ENCODE results near the gene BRD8.
"Not testable (repeated sequence)": the region's sequence is repeated elsewhere in the genome, so short reads cannot be mapped to it uniquely, and the experiment has no call there.

BRD8 gene

DNA sequence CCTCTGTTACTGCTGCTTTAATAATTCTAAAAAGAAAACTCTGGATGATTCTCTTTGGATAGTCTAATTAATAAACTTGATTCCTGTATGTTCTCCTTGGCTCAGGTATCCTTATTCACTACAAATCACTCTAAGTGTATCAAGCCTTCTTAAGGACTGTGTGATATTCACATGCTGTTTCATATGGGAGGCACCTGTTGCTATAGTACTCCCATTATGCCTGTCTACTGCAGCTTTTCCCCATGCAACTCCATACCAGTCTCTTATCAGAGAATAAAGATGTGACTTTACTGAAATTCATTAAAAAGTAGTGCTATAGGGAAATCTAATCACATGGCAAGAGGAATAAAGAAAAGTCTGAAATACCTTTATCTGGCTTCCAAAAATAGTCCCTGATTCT is 14.7 kb downstream of the BRD8 start:
- DNase-seq (ENCODE audit: low spot score) = no peak

DNA sequence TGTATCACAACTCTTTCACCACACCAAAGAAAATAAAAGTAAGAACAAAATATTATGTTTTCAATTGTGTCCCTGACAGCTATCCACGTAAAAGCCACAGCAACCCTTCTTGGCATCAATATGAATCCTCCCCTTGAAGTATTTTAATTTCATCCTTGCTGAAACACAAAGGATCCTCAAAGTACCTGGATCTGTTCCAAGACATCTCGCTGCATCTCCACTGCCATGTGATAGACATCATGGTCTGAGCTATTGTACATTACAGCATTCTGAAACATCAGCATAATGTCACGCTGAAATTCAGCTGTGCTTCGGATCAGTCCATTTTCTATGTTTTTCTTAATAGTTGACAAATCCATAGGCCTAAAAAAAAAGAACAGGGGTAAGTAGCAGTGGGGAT is 17.7 kb downstream of the BRD8 start:
- DNase-seq (ENCODE audit: low spot score) = no peak

DNA sequence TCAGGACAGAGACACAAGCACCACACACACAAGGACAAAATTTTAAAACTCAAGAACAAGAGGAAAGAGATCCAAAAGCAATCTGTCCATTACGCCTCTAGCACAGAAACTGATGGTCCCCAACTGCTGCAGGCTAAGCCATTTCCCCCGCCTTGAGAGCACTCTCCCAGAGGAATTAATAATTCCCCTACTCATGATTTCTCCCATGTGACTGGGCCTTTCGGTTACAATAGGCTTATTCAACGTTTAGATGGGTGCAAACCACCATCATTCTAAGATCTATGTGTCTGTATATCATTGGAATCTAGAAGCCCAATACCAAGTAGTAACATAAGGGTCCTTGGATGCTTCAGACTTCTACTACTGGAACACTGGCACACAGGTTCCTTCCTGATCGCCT is 18.8 kb downstream of the BRD8 start:
- no peak for DNase-seq (ENCODE audit: low spot score)

DNA sequence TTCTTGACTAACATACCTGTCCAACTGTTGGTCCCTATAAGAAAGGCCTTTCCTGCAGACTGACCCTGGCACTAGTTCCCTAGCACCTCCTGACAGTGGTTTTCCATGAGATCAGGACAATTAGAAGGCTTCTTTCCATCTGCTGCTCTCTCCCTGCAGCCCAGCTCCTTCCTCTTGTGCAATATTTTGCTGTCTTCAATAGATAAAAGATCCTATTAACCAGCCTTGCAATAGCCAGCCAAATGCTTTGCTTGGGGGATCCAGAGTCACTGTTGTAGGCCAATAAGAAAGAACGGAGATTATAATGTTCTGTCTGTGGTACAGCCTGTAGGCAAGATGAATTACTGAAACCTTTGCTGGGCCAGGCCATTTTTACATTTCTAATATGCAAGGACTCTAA is 20.8 kb downstream of the BRD8 start:
- DNase-seq (ENCODE audit: low spot score) = no peak

DNA sequence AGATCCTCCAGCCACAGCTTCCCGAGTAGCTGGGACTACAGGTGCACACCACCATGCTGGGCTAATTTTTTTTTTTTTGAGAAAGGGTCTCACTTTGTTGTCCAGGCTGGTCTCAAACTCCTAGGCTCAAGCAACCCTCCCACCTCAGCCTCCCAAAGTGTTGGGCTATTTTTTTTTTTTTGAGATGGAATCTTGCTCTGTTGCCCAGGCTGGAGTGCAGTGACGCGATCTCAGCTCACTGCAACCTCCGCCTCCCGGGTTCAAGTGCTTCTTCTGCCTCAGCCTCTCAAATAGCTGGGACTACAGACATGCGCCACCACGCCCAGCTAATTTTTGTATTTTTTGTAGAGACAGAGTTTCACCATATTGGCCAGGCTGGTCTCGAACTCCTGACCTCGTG is 22.5 kb downstream of the BRD8 start:
- DNase-seq (ENCODE audit: low spot score) = not testable (repeated sequence)

DNA sequence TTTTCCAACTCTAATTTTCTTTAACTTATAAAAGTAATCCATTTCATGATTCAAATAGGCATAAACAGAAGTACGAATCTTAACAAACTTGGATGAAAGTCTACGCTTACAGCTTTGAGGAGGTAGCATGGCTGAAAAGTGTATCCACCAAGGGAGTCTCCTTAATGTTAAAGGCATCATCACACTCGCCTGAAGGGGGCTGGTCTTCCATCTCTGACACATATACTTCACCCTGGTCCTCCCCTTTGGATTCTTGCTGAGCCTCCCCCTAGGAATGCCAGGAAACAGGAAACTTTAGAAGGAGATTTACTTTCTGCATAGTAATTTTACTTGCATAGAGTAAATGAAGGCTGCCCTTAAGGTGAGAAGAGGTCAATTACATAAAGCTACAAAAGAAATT is 28.9 kb downstream of the BRD8 start:
- DNase-seq (ENCODE audit: low spot score) = no peak

DNA sequence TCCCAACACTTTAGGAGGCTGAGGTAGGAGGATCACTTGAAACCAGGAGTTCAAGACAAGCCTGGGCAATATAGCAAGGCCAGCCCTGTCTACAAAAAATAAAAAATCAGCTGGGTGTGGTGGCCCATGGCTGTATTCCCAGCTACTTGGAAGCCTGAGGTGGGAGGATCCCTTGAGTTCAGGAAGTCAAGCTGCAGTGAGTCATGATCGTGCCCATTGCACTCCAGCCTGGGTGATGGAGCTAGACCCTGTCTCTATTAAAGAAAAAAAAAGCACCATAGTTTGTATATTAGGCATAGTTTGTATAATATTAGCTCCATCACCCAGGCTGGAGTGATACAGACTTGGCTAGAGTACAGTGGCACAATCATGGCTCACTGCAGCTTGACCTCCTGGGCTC is 29.6 kb downstream of the BRD8 start:
- no peak for DNase-seq (ENCODE audit: low spot score)

DNA sequence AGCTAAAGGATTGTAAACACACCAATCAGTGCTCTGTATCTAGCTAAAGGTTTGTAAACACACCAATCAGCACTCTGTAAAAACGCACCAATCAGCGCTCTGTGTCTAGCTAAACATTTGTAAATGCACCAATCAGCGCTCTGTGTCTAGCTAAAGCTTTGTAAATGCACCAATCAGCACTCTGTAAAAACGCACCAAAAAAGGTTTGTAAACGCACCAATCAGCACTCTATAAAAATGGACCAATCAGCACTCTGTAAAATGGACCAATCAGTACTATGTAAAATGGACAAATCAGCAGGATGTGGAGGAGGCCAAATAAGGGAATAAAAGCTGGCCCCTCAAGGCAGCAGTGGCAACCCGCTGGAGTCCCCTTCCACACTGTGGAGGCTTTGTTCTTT is 34.9 kb downstream of the BRD8 start:
- not testable (repeated sequence) for DNase-seq (ENCODE audit: low spot score)

DNA sequence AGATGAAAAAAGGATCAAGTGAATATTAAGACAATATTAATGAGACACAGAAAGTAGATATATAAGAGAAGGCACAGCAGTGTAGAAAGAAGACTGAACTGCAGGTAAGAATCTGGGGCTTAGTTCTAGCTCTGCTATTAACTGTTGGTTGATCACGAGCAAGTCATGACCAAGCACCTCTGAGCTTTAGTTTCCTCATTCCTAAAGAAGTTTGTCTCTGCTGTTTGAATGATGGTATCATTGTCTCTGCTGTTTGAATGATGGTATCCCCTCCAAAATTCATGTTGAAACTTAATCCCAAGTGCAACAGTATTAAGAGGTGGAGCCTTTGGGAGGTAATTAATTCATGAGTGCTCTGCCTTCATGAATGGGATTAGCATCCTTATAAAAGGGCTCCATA is 36.7 kb downstream of the BRD8 start:
- no peak for DNase-seq (ENCODE audit: low spot score)

DNA sequence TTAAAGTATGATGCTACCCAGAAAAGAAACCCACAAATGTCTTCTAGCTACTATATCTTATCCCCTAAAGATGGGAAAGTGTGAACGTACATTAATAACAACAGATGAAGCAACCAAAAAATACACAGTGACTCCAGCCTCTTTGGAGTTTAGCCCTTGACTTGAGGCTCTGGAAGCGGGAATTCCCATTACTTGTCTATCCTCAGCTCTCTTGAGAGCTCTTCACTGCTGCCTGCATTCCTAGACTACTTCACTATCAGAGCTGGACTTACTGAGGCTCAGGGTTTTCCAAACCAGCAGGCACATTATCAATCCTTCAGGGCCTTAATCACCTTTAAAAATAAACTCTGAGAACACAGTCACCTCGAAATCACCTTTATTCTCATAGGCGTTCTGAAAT is 38.2 kb downstream of the BRD8 start:
- no peak for DNase-seq (ENCODE audit: low spot score)

DNA sequence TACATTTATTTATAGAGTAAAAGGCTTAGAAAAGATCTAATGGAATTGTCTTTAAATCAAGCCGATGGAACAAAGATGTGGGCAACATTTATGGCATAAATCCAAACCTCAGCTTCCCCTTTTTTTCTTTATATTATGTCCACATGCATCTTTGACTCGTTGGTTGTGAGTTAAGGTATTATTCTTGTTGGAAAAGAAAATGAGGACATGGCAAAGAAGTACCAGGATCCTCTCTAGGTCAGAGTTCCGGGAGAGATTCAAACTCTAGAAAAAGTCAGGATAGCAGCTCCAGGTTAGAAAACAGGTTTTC is 38.7 kb downstream of the BRD8 start:
- no peak for DNase-seq (ENCODE audit: low spot score)

DNA sequence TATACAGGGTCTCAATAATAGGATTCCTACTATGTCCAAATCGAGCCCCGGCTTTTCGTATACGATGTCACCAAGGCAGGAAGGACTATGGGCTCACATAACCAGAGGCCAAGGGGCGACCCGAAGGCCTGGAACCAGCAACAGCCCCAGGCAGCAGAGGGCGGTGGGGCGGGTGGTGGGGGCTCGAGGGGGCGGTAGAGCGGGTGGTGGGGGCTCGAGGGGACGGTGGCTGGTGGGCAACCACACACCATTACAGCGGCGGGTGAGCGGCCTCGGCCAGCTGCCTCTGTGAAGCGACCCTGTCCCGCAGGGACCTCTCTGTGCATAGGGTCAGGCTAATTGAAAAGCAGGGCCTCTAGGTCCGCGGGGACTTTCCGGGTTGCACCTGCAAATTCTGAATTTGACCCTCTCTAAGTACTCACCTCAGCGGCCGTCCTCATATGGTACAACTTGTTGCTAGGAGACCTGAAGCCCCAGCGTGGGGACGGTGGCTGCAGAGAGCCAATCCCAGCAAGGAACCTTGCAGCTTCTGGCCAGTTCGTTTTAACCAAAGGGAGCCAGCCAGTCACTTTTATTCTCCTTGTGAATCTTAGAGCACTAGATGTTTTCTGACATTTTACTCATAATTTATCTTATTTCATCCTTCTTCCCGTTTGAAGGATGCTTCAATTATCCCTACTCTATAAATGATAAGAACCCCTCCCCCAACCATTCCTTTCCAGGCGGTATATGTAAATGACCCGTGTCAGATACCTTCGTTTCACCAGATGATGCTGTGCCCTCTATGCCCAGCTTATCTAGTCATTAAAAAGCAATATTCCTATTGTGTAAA is 39.3 kb downstream of the BRD8 start, which contains the start of gene NME5:
NME5 (minus strand) TSS at position 480 of the 832 bp plus-strand sequence. CDS start 648 bp downstream, outside the sequence.
- DNase-seq (ENCODE audit: low spot score) = peak; percentile 4

DNA sequence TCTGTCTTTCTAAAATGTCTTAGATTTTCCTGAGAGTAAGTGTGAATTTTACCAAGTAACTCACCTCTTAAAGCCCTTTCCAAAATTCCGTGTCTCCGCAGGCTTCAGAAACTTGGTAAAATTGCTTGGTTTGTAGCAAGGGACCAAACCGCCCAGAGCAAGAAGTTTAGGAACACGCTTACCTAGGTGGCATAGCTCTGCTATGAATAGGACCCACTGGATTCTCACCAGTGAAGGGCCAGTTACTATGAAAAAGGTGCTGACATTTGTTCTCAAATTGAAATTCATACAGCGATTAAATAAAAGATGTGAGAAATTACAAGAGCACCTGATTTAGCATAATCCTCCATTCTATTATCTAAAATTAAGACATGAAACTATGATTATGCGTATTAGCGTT is 45.9 kb downstream of the BRD8 start:
- no peak for DNase-seq (ENCODE audit: low spot score)

DNA sequence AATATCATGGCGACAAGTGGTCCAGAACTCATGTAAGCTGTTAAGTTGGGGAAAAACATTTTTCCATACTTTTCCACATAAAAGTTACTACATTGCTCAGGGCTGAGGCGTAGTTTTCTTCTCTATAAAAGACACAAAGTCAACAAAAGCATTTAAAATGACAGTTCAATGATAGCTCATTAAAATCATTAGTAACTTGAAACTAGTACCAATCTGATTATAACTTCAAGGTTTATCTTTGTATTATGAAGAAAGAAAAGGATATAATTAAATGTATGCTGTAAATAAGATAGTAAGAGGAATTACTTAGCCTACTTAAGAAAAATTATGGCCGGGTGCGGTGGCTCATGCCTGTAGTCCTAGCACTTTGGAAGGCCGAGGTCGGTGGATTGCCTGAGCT is 49.1 kb downstream of the BRD8 start:
- DNase-seq (ENCODE audit: low spot score) = no peak

DNA sequence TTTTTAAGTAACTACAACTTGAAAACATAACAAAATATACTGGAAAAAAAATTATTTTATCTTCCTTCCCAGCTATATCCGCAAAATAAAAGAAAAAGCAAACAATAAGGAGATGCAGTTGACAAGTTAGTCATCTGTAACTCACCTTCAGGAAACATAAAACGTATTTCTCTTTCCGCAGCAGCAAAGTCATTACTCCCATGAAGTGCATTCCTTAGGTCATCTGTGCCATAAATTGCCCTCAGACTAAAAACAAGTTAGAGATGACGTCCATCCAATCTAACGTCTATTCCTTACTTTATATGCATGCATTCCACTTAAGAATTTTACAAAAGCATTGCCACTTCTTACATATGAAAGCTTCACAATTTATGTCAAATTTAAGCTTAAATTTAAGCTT is 50.1 kb downstream of the BRD8 start:
- DNase-seq (ENCODE audit: low spot score) = no peak

DNA sequence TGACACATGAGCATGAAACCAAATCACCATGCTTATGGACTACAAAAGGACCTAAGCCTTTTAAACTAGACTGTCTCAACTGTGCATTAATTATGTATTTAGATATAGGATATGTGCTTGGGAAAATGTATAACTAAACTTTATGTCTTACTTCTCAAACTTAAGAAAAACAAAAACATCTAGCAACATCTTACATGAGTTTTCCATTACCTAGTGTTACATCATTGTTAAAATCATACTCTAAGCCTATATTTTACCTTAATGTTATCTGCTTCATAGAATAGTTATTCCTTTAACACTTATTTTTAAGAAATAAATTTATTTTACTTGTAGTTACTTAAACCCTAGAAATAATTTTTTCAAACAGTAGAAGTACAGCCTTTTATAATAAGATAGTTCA is 63.2 kb downstream of the BRD8 start:
- no peak for DNase-seq (ENCODE audit: low spot score)

DNA sequence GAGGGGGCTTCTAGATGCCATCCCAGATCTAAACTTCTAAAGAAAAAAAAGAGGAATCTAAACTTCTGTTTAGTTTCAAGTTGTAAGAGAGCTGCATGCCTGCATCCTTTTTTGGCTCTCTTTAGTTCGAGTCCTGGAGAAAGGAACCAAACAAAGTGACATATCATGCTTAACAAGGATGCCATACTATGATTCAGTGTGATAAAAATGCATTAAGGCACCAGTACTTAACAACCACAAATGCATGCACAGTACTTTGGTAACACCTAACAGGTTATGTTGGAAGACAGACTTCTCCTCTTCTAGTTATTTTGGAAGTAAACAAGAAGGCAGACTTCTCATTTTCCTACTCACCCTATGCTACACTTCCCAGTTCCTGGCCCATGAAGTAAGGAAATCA is 66.5 kb downstream of the BRD8 start:
- no peak for DNase-seq (ENCODE audit: low spot score)

DNA sequence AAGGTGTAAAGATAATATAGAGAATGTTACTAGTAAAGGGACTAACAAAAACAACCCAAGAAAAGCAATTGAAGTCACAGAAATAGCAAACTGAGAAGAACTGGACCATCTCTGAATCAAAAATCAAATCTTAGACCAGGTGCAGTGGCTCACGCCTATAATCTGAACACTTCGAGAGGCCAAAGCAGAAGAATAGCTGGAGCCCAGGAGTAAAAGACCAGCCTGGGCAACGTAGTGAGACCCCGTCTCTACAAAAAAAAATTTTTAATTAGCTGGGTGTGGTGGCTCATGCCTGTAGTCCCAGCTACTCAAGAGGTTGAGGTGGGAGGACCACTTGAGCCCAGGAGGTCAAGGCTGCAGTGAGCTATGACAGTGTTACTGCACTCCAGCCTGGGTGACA is 67.2 kb downstream of the BRD8 start:
- DNase-seq (ENCODE audit: low spot score) = no peak

DNA sequence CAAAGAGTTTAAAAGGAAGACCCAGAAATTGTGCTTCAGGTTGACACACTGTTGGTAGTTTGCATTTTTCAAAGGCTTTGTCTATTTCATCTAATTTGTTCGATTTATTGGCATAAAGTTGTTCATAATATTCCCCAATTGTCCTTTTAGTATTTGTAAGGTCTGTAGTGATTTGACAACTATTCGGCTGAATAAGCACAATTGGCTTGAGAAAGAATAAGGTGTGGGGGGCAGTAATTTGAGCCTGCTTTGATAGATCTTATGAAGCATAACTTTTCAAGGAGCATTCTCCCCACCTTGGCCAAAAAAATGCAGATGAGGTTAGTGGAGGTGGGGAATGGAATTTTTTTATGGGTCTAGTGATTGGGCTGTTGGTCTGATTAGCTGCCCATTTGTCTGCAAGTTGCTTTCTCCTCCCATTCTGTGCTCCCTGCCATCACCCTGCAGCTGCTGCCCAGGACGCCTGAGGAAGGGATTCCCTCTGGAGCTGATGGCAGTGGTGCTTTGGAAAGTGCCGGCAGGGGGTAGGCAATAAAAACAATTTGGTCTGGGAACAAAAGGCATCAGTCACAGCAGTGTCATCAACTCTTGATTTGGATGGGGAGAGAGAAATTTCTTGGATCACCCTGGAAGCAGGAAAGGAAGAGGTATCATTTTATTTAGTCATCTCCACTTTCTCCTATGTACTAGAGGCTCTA is 68.0 kb downstream of the BRD8 start:
- DNase-seq (ENCODE audit: low spot score) = no peak

DNA sequence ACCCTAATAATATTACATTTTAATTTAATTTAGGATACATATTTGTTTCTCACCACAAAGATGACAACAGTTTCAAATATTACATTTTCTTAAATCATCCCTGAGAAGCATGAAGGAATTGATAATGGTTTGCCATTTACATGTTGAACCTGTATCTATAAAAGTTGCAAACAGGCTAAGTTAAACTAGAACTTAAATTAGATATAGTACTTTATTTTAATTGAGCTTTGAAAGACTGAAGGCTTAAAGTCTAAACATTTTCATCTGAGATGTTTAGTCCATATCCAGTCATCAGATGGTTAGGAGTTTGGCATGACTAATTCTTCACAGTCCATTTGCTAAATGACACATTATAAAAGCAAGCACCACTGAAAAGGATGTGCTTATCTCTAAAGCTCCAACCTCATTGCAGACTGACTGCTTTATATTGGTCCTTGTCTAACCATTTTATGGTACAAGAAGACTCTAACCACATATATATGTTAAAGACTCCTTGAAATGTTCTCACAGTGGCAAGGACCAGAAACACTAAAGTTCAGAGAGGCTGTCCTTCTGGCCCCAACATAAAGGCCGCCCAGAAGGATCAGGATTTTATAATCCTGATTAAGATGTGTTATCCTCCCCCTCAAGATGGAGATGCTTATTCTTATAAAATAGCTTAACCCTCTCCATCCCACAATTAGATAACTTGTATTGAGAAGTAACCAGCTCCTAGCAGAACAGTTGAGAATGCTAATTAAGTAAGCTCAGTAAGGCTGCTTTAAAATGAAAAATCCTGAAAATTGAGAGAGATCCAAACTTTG is 68.8 kb downstream of the BRD8 start:
- no peak for DNase-seq (ENCODE audit: low spot score)

DNA sequence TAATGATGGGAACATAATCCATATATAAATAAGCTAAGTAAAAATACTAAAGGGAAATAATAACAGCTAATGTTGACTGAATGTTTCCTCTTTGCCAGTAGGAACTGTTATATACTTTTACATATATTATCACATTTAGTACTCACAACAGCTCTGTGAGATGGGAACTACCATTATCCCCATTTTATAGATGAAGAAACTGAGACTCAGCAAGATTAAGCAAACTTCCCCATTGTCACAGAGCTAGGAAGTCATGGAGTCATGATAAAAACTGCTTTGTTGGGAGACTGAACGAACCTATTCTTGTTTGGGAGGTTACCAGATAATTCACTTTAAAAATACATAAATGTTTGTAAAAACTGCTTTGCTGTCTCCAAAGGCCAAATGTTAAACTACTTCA is 71.2 kb downstream of the BRD8 start:
- DNase-seq (ENCODE audit: low spot score) = no peak

DNA sequence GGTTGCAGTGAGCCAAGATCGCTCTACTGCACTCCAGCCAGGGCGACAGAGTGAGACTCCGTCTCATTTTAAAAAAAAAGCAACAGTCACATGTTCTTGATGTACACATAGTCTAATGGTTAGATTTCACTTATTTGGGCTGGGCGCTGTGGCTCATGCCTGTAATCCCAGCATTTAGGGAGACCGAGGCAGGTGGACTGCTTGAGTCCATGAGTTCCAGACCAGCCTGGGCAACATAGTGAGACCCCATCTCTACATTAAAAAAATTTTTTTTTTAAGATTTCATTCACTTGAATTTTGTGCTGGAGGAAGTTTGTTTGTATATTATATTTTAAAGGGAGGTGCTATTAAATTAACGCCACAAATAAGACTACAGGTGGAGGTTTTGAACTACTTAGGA is 72.7 kb downstream of the BRD8 start:
- DNase-seq (ENCODE audit: low spot score) = no peak

DNA sequence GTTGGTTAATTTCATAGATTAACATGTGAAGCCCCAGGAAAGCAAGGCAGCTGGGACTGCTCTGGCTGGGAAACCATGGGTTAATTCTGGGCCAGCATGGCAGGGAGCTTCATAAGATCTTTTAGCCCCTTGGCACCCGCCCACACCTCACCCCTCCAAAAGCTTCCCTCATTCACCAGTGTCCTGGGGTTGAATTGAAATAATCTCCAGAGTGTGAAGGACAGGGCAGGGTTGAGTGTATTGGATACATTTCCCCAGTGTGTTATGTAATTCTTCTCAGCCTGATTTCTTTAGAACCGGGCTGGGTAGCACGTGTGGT is 75.2 kb downstream of the BRD8 start:
- no peak for DNase-seq (ENCODE audit: low spot score)
